ENCODE data around the gene FCGR2B.
"Not testable (repeated sequence)": the region's sequence is repeated elsewhere in the genome, so short reads cannot be mapped to it uniquely, and the experiment has no call there.

The FCGR2B gene

DNA sequence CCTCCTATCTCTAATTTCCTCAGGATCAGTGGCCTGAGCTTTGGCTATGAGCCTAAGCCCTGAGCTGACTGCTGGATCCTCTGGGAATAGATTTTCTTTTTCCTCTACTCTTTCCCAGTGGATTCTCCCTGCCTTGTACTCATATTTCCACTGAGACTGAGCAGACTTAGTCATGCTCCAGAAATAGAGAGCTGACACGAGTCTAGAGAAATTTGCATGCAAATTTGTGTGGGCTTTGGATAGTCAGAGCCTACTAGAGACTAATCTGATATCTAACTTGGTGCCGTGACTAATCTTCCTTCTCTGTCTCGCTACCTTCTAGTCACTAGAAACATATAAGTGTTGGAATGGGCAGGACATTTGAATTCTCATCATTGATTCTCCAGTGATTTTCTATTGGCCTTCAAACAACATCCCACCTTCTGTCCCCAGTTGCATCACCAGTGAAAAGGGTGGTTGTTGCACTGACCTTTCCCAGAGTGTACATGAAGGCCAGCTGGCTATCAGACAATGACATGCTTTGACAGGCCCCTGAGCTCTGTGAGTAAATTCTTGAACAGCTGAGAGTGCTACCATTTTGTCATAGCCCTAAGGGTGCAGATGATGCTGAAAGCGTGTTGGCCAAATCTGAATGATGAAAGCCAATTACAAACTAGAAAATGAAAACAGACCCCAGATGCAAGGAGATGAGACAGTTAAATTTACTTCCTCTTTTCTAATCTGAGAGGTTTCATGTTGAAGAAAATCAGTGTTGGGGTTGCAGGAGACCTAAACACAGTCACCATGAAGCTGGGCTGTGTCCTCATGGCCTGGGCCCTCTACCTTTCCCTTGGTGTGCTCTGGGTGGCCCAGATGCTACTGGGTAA lies 43.8 kb downstream of the FCGR2B start, which contains the start of gene FCRLA:
FCRLA (plus strand) TSS at position 748 of the 866 bp plus-strand sequence; CDS start at position 784, 36 bp downstream.
- DNase-seq = no peak

DNA sequence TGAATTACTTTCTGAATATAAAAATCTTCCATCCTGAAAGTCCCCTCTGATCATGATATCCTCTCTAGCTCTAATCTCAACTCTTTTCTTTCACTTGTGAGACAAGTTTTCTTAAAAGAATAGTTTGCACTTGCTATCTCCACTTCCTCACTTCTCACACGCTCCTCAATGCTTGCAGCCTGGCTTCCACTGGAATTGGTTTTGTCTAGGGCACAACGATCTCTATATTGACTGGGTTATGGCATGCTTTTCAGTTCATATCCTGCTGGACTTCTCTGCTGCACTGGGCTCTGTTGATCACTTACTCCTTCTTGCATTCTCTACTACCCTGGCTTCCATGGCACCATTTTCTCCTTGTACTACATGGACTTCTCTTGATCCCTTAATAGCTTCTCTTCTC lies 44.6 kb downstream of the FCGR2B start:
- no peak for DNase-seq

DNA sequence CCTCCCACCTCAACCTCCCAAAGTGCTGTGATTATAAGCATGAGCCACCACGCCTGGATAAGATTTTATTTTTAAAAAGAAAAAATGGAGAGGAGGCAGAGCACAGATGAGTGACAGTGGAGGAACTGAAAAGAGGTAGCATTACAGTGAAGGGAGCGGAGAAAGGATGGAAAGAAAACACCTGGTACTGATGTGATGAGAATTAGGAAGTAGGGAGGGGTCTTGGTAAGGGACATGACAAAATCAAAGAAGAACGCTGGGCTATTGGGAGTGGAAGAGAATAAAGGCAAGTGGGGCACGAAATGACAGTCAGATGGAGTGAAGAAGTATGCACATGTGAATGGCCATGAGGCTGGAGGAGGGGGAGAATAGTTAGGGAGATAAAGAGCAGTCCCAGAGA lies 46.4 kb downstream of the FCGR2B start:
- no peak for DNase-seq

DNA sequence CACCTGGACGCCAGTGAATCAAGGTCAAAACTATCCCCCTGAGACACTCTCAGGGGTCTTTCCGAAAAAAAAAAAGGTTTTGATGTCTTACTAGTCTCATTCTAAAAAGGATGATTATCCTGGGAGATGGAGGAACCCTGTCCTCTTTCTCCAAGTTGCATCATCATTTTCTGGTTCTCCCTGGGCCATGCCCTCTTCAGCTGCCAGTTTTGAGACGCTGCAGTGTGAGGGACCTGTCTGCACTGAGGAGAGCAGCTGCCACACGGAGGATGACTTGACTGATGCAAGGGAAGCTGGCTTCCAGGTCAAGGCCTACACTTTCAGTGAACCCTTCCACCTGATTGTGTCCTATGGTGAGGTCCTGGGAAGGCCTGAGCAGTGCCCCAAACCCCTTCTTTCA lies 47.6 kb downstream of the FCGR2B start:
- DNase-seq = no peak

DNA sequence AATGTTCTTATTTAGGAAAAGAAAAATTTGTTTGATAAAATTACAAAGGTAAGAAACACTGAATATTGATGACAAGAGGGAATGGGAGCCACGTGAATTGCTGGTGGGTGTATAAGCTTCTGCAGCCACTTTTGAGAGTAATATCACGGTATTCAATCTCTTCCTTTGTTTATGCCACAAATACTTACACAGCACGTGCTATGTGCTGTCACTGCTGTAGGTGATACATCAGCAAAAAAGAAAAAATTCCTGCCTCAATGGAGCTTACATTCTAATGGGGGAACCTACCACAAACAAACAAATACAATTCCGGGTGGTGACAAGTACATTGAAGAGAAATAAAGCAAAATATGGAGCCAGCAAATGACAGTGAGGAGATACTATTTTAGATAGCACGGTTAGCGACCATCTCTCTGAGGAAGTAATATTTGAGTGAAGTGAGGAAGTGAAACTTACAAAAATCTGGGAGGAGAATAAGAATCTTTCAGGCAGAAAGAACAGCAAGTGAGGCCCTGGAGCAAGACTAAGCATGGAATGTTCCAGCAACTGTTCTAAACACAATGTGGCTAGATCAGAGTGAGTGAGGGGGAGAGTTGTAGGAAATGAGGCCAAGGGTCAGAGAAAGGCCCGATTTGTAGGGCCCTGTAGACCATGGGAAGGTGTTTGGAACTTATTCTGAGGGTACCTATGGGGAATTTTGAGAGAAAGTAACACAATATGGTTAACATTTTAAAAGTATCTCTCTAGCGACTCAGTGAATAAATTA lies 55.8 kb downstream of the FCGR2B start:
- DNase-seq = no peak

DNA sequence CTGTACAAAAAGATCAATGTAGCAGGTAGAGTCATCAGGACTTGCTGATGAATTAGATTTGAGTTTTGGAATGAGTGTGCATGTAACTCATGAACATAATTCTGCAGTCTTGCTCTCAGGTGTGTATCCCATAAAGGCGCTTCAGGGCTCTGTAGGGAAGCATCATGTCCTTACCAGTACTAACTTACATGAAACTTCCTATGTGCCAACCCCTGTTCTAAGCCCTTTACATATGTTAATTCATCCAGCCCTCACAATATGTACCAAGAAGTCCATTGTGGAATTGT lies 56.3 kb downstream of the FCGR2B start:
- no peak for DNase-seq

DNA sequence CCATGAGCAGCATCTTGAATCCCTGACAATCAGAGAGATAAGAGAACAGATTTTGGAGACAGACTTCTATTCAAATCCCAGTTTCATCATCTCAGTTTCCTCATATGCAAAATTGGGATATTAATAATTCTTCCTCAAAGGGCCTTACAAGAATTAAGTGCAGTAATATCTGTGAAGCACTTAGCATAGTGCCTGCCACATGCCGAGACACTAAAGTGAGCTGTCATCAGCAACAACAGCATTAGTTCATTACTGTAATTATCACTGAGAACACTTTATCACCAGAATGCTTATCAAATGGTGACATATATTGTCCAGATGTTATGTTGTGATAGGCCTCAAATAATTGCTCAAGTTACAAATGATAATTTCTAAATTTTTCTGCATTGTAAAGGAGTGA lies 57.5 kb downstream of the FCGR2B start:
- no peak for DNase-seq

DNA sequence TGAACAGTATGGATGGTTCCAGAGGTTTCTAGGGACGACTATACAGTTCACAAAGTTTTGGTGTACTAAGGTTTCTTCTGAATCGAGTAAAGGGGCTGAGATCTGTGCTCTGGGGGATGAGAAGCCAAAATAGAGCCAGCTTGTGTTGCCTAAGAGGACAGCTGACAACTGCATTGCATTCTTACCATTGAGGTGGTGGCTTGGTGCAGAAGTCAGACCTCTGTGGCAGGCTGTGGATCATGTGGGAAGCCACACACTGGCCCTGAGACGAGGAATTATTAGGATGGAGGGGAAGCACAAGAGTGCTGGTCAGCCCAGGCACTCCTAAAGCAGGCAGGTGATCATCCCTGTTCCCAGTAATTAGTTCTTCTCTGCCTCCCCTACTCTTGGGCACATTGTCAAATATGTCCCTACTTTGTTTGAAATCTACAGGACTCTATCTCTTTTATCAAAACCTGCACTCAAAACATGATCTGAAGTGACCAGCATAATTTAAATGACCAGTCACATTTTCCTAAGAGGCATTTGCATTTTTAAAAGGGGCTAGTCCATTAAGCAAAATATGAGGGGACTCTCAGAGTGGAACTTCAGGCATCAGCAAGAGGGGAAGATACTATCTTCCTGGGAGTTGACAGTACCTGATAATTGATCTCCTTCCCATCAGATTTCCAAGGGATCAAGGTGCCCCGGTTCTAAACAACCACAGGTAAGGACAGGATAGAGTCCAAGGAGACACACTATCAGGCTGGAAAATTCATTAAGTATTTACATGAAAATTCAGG lies 58.2 kb downstream of the FCGR2B start, which contains the start of gene FCRLB:
FCRLB (plus strand) TSS at position 589 of the 782 bp plus-strand sequence. CDS start 1,129 bp downstream, outside the sequence.
- no peak for DNase-seq

DNA sequence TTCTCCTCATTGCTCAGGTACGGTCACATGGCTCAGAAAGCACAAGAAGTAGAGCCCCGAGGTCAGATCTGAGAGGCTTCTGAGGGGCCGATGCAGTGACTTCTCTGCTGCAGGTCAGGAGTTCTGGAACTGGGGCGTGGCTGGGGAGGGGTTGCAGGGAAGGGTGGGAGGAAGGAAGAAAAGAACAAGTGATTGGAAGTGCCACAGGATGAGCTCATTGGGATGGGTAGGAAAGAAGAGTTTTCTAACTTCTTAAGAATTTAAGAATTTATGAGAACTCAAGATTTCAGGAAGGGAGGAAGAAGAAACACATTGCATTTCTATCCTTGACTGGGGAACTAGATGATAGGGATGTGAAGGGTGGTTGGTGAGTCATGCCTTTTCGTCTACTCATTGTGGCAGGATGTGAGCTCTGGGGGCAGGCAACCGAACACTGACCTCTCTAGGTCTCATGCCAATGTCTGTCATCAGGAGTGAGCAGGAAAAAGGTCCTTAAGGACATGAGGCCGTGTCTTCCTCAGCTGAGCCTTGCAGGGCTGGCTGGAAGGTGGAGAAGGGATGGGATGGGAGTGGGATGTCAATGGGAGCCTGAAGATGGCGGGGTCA lies 58.9 kb downstream of the FCGR2B start:
- peak in 1 of 2 donors; percentile 48 for DNase-seq

DNA sequence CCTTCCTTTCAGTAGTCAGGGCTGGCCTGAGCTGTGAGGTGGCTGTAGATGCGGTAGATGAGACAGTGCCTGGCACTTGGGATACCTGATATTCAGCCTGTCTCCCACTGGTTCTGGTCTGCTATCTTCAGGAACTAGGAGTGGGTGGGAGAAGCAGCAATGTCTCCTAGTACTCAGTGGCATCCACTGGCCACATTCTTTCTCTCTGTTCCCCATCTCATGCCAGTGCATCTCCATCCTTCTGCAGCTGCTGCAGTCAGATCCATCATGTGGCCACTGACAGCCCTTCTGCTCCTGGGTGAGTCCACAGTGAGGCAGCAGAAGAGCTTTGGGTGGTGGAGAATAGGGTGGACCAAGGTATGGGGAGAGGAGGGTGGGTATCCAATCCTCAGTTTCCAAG lies 59.5 kb downstream of the FCGR2B start:
- DNase-seq = no peak

DNA sequence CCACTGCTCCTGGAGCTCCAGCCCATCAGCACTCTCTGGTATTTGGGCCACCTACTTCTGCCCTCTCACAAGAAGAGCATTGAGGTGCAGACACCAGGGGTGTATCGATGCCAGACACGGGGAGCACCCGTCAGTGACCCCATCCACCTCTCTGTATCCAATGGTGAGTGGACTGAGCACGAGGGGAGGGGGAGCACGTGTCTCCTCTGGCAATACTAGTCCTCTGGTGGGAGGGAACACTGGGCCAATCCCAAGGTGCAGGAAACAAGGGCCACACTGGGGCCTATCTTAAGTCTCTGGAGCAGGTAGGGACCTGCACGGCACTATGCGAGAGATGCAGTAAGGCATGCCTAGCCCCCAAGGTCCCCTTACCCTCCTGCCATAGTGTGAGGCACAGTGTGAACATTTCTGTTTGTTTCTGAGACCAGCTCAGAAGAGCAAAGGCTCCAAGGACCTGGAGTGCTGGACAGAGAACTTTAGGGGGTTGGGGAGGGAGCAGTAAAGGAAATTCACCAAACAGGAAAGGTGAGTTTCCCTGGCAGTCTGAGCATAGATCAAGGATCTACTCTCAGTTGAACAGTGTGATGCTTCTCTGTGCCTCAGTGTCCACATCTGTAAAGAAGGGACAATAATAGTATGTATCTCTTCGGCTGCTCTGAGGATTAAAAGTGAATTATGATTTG lies 60.7 kb downstream of the FCGR2B start:
- no peak for DNase-seq

DNA sequence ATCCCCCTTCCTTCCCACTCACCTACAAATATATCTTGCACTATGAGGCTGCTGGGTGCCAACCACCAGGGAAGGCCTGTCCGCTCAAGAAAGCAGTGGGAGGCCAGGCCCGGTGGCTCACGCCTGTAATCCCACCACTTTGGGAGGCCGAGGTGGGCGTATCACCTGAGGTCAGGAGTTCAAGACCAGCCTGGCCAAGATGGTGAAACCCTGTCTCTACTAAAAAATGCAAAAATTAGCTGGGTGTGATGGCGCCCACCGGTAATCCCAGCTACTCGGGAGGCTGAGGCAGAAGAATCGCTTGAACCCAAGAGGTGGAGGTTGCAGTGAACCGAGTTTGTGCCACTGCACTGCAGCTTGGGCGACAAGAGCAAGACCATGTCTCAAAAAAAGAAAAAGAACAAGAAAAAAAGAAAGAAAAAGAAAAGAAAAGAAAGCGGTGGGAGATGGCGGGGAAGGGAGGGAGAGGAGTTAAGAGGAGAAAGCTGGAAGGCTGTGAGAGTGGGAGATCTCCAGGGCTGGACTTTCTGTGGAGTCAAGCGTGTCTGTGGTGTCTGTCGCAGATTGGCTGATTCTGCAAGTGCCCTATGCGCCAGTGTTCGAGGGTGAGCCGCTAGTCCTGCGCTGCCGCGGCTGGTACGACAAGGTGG lies 62.4 kb downstream of the FCGR2B start:
- DNase-seq = not testable (repeated sequence)

DNA sequence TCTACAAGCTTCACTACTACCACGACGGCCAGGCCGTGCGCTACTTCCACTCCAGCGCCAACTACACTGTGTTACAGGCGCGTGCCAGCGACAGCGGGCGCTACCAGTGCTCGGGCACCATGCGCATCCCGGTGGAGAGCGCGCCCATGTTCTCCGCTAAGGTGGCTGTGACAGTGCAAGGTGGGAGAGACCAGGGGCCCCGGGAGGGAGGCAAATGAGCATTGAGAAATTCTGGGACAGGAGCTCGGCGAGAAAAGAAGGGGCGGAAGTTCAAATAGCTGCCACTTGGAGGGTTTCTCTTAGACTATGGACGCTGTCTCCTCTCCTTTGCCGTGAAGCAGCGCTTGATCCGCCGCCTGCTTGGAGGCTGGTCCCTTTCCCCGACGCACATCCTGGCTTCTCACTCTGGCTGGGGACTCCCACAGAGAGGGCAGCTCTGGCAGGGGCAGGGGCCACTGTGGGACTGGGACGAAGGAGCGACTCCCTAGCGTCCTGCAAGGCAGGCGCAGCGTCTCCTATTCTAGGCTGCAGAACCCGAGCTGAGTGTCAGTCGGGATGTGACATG lies 63.0 kb downstream of the FCGR2B start:
- peak; percentile 26 to 27 for DNase-seq

DNA sequence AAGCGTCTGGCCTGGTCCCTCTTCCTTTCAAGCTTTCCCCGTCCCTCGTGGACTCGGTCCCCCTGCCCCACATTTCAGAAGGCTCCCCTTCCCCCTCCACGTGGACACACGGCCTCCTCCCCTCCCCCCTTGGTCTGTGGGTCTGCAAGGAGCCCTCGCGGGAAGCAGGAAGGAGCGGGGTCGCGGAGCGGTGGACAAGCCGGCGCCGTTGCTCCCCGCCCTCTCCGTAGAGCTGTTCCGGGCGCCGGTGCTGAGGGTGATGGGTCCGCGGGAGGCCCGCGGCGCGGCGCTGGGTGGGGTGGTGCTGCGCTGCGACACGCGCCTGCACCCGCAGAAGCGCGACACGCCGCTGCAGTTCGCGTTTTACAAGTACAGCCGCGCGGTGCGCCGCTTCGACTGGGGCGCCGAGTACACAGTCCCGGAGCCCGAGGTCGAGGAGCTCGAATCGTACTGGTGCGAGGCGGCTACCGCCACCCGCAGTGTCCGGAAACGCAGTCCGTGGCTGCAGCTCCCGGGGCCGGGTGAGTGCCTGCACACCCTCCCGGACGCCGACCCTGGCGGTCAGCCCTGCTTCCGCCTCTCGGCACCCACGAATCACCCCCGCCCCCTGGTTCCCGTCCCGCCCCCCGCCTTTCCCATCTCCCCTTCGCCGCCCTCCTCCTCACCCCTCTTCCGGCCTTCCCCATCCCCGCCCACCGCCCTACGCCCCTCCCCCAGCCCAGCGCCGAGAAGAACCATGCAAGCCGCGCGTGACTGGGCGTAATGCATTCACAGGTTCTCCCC lies 63.7 kb downstream of the FCGR2B start:
- DNase-seq = peak; percentile 70 to 73

DNA sequence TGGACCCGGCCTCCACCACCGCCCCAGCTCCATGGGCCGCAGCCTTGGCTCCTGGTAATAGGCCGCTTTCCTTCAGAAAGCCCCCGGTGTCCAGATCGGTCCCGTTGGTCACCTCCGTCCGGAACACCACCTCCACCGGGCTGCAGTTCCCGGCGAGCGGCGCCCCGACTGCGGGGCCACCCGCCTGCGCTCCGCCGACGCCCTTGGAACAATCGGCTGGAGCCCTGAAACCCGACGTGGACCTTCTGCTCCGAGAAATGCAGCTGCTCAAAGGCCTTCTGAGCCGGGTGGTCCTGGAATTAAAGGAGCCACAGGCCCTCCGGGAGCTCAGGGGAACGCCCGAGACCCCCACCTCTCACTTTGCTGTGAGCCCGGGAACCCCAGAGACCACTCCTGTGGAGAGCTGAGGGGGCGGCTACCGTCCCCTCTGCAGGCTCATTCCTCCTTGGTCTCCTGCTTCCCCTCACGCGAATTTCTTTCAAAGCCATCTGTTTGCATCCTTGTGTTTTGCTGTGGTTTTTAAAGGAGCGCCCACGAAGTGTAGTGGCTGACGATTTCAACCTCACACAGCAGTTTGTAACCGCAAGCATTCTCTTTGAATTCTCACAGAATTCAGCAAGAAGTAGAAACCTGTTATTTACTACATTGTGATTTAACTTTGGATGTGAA lies 64.4 kb downstream of the FCGR2B start:
- peak; percentile 27 to 60 for DNase-seq
